Immature natural killer cell (primary cell): ENCODE measurements around the gene CPEB1. TPM values are rescaled to one million over a fixed set of nuclear protein-coding genes. Genes with fewer than 3 reads are reported as not detected.
"Not testable (repeated sequence)": the region's sequence is repeated elsewhere in the genome, so short reads cannot be mapped to it uniquely, and the experiment has no call there.

Experiments
- DNase-seq, 3 donors: peaks; one replicate each; pipeline ENCODE4 v3.0.0; 2022; ENCODE audit warnings: mixed read lengths in 1 of 3
- H3K27ac Mint-ChIP-seq, 6 donors: one replicate each; pipeline ENCODE4 v1.8.0; 2020; ENCODE audit warnings: mixed read lengths in 6 of 6, mild to moderate bottlenecking in 5 of 6, inconsistent platforms in 4 of 6, moderate library complexity in 3 of 6
- H3K27me3 Mint-ChIP-seq, 3 donors: one replicate each; pipeline ENCODE4 v1.8.0; 2020 to 2021; ENCODE audit warnings: low read depth in 3 of 3, mild to moderate bottlenecking in 3 of 3, mixed read lengths in 3 of 3, moderate library complexity in 3 of 3, inconsistent platforms in 1 of 3
- H3K36me3 Mint-ChIP-seq, 3 donors: one replicate each; pipeline ENCODE4 v1.8.0; 2020; ENCODE audit warnings: mixed read lengths in 3 of 3, inconsistent platforms in 2 of 3, mild to moderate bottlenecking in 2 of 3
- H3K4me1 Mint-ChIP-seq, 2 donors: one replicate each; pipeline ENCODE4 v1.8.0; 2020; ENCODE audit warnings: inconsistent platforms in 2 of 2, mild to moderate bottlenecking in 2 of 2, mixed read lengths in 2 of 2, moderate library complexity in 1 of 2
- H3K4me3 Mint-ChIP-seq, 5 donors: one replicate each; pipeline ENCODE4 v1.8.0; 2020; ENCODE audit warnings: mild to moderate bottlenecking in 5 of 5, mixed read lengths in 5 of 5, inconsistent platforms in 3 of 5, moderate library complexity in 3 of 5
- H3K9me3 Mint-ChIP-seq, 6 donors: one replicate each; pipeline ENCODE4 v1.8.0; 2020; ENCODE audit warnings: mild to moderate bottlenecking in 6 of 6, mixed read lengths in 6 of 6, inconsistent platforms in 4 of 6, moderate library complexity in 3 of 6
- polyA plus RNA-seq, 3 donors: library from polyadenylated mRNA; unstranded; fragments of 300-500 nt; fragmentation: Illumina TruSeq; gene quantifications; one replicate each; pipeline ENCODE4 v1.2.3, GENCODE V29; 2021

The CPEB1 gene
- polyA plus RNA-seq, 3 donors from 2014 or later: not detected

DNA sequence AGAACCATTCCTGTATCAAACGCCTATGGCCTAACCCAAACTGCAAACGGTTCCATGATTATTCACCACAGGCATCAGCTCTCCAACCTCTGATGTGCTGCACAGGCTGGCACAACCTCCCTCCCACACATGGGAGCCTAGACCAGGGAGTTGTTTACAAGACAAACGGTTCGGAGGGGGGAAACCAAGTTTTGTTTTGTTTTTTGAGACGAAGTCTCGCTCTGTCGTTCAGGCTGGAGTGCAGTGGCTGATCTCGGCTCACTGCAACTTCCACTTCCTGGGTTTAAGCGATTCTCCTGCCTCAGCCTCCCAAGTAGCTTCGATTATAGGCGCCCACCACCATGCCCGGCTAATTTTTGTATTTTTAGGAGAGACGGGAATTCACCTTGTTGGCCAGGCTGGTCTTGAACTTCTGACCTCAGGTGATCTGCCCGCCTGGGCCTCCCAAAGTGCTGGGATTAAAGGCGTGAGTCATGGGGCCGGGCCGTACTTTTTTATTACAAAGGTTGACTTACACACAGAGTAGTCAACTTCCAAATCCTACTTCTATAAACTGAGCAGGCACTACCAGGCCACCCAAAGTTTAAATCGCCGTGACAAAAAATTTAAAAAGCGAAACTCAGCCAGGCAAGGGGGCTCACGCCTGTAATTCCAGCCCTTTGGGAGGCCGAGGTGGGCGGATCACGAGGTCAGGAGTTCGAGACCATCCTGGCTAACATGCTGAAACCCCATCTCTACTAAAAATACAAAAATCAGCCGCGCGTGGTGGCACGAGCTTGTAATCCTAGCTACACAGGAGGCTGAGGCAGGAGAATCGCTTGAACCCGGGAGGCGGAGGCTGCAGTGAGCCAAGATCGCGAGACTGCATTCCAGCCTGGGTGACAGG lies 2.0 kb downstream of the CPEB1 start:
- H3K27ac Mint-ChIP-seq, H3K4me1 Mint-ChIP-seq, H3K36me3 Mint-ChIP-seq, DNase-seq, H3K9me3 Mint-ChIP-seq: not testable (repeated sequence)
- Mint-ChIP-seq H3K27me3 (peaks cover 13 to 40% (median 17%) of the 10 kb centered on the region in 3 donors), H3K4me3 (peak overlapping the region in 4 of 5 donors; percentile 5 to 50 (median 36))

DNA sequence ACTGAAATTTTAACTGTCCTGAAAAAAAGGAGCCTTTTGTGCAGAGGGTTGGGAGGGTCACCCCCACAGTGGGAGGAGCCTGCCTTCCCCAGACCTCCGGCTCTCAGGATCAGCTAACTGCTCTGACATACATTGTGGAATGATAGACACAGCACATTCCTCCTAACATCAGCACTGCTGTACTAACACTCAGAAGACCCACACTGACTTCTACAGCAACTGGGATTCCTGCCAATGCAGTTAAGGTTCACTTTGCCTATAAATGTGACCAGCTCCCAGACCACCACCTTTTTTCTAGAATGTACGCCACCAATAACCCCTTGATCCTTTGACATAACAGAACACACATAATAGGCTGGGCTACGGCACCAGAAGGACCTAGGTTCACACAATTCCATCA lies 3.2 kb downstream of the CPEB1 start:
- no peak for DNase-seq
- H3K4me3 Mint-ChIP-seq: no peak overlapping the region
- H3K27me3 Mint-ChIP-seq: peaks cover 13 to 42% (median 17%) of the 10 kb centered on the region in 3 donors
- peaks cover 0 to 4% (median 0%) of the 10 kb centered on the region in 6 donors for H3K9me3 Mint-ChIP-seq
- peaks cover 0 to 6% of the 10 kb centered on the region in 2 donors for H3K4me1 Mint-ChIP-seq
- H3K36me3 Mint-ChIP-seq: no peaks in the 10 kb centered on the region
- H3K27ac Mint-ChIP-seq: no peak overlapping the region

DNA sequence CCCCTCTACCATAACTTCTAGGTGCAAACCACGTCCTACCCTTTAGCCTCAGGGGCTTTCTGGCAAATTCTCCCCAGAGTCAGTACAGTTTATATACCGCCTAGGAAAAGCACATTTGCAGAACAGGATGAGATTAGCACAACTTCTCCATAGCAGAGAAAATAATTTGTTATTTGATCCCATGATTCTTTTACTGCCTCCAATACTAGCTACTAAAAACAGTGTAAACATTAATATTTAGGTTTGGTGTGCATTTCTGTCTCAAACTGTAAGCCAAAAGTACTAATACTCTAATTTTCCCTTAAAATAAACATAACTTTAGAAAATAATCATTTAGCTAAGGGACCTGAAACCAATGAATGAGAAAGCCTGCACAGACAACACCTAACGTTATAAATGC lies 4.5 kb downstream of the CPEB1 start:
- Mint-ChIP-seq H3K9me3 (peaks cover 0 to 4% (median 0%) of the 10 kb centered on the region in 6 donors), H3K4me1 (peaks cover 0 to 5% of the 10 kb centered on the region in 2 donors), H3K4me3 (no peak overlapping the region), H3K27ac (no peak overlapping the region), H3K27me3 (peaks cover 12 to 33% (median 17%) of the 10 kb centered on the region in 3 donors), H3K36me3 (no peaks in the 10 kb centered on the region)
- no peak for DNase-seq

DNA sequence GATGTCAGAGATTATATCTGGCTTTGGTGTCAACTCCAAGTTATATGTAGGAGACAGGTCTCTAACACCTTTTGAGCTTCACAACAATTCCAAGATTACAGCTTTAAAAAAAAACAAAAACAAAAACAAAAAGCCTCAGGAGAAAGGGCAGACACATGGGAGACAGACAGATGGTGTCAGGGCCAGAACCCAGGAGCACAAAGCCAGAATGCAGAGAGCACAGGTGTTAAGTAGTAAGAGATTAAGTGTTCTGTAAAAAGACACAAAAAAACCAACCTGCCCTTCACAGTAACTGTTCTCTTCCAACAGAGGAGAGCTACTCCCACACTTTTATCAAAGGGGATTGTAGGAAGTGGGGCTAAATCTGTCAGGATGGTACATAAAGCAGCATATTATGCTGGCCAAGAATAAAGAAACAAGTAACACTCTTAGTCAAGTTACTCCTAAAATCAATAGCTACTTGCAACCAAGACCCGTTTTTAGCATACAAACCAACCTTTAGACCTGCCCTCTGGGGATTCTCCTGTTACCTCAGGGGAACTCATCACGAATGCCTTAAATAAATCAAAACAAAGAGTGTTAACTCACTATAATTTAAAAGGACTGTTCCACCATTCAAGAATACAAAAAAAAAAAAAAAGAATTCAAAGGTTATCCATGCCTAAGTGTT lies 5.9 kb downstream of the CPEB1 start:
- Mint-ChIP-seq H3K27ac (no peak overlapping the region), H3K9me3 (peaks cover 0 to 5% (median 0%) of the 10 kb centered on the region in 6 donors), H3K36me3 (no peaks in the 10 kb centered on the region), H3K4me3 (no peak overlapping the region), H3K27me3 (peaks cover 13 to 36% (median 17%) of the 10 kb centered on the region in 3 donors), H3K4me1 (peaks cover 0 to 3% of the 10 kb centered on the region in 2 donors)
- no peak for DNase-seq

DNA sequence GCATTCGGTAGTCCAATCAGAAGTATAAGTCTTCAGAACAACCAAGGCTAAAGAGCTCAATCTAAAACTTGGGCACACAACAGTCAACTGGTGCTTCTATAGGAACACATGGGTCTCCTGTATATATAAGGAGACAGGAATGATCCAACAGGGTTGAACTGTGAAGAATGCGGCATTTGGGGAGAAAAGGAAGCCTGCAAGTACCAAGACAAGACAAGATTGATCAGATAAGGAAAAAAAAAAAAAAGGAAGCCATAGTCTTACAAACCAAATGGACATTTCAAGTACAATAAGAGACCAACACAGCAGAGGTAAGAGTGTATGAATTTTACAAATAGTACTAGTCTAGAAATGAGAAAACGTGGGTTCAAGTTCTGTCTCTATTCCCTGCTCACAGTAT lies 6.5 kb downstream of the CPEB1 start:
- Mint-ChIP-seq H3K4me3 (no peak overlapping the region), H3K36me3 (no peaks in the 10 kb centered on the region), H3K27me3 (peaks cover 11 to 33% (median 15%) of the 10 kb centered on the region in 3 donors), H3K9me3 (peaks cover 0 to 5% (median 0%) of the 10 kb centered on the region in 6 donors), H3K4me1 (no peaks in the 10 kb centered on the region), H3K27ac (no peak overlapping the region)
- DNase-seq: no peak

DNA sequence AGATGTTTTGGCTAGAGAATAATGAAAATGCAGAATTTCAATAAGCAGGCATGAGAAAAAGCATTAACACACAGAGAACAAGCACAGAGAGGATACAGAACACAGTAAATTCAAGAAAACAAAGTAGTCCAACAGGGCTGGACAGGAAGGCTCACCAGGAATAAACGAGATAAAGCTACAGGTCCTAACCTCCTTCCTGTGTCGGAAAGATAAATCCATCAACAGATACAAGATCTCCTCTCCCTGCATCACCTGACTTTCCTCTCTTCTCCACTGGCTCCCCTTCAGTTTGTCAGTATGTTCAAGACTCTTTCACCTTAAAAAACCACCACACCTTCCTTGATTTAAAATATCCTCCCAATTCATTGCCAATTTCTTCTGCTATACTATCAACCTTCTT lies 11.4 kb downstream of the CPEB1 start:
- peaks cover 4 to 15% (median 8%) of the 10 kb centered on the region in 3 donors for H3K27me3 Mint-ChIP-seq
- no peak for DNase-seq
- no peak overlapping the region for H3K27ac Mint-ChIP-seq
- no peaks in the 10 kb centered on the region for H3K4me1 Mint-ChIP-seq
- H3K4me3 Mint-ChIP-seq: no peak overlapping the region
- no peaks in the 10 kb centered on the region for H3K36me3 Mint-ChIP-seq
- H3K9me3 Mint-ChIP-seq: peaks cover 0 to 3% (median 0%) of the 10 kb centered on the region in 6 donors

DNA sequence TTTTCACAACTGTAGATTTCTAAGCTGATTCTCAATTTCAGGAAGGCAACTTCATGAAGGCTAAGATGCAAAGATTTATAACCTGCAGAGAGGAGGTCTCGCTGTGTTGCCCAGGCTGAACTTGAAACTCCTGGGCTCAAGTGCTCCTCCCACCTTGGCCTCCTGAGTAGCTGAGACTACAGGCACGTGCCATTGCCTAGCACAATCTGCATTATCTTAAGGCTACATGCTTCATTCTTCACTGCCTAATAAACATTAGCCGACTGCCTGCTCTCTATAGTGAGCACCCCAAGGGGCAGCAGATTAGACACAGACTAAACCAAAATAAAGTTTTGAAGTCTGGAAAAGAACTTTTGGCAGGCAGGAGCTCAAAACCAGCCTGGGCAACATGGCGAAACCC lies 17.1 kb downstream of the CPEB1 start:
- no peak for DNase-seq
- H3K4me1 Mint-ChIP-seq: no peaks in the 10 kb centered on the region
- no peaks in the 10 kb centered on the region for H3K36me3 Mint-ChIP-seq
- no peak overlapping the region for H3K4me3 Mint-ChIP-seq
- H3K27me3 Mint-ChIP-seq: peaks cover 1 to 8% (median 3%) of the 10 kb centered on the region in 3 donors
- no peaks in the 10 kb centered on the region for H3K9me3 Mint-ChIP-seq
- no peak overlapping the region for H3K27ac Mint-ChIP-seq

DNA sequence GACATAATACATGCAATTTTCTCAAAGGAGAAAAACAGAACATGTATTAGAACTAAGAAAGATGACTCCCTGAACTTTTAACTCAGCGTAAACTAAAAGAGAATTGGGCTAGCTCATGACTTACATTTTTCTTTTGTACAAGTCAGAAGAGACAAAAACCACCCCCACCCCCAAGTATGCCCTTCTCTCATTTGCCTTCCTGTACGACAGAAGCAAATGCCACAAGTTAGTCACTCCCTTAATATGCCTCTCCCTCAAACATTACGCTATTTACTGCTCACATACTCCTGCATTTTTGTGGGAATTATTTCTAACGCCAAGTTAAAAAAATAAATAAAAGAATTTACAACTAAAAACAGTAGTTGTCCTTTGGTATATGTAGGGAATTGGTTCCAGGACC lies 22.0 kb downstream of the CPEB1 start:
- Mint-ChIP-seq H3K4me1 (no peaks in the 10 kb centered on the region), H3K27me3 (peaks cover 0 to 10% (median 3%) of the 10 kb centered on the region in 3 donors), H3K27ac (no peak overlapping the region), H3K4me3 (no peak overlapping the region), H3K9me3 (no peaks in the 10 kb centered on the region), H3K36me3 (no peaks in the 10 kb centered on the region)
- DNase-seq: no peak

DNA sequence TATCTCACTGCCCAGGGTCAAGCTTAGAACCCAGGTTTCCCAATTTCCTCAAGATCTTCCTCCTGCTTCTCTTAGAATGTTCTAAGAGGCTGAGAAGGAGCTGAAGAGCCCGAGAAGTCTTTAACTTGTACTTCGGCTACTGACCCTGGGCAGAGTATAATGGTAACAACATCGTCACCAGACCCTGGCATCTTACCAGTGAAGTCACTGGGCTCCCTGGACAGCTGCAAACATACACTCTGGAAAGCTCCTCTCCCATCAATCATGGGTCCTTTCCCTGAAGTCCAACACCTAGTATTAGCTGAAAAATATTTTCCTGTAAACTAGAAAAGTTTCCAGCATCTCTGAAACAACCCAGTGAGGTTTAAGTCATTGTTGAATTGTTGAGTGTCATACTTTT lies 22.7 kb downstream of the CPEB1 start:
- Mint-ChIP-seq H3K9me3 (no peaks in the 10 kb centered on the region), H3K27ac (no peak overlapping the region), H3K4me1 (no peaks in the 10 kb centered on the region), H3K27me3 (peaks cover 0 to 10% (median 3%) of the 10 kb centered on the region in 3 donors), H3K36me3 (no peaks in the 10 kb centered on the region), H3K4me3 (no peak overlapping the region)
- DNase-seq: no peak

DNA sequence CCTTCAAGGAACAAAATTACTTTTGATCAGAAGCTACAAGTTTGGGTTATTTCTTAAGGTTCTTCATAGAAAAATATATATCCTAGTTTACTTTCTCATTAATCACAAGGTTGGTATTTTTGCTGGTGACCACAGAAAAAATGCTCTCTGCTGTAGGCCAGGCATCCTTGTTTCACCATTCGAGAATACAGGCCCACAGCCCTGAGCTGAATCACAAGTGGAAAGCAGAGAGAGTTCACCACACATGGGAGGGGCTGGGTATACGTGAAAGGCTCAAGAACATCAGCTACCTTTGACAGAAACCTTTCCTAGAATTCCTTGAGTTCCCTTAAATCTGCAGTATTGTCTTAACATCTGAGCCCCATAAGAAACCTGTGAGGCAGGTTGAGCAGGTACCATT lies 23.2 kb downstream of the CPEB1 start:
- H3K36me3 Mint-ChIP-seq: no peaks in the 10 kb centered on the region
- H3K9me3 Mint-ChIP-seq: no peaks in the 10 kb centered on the region
- no peak overlapping the region for H3K4me3 Mint-ChIP-seq
- no peaks in the 10 kb centered on the region for H3K4me1 Mint-ChIP-seq
- no peak overlapping the region for H3K27ac Mint-ChIP-seq
- H3K27me3 Mint-ChIP-seq: peaks cover 0 to 10% (median 3%) of the 10 kb centered on the region in 3 donors
- DNase-seq: no peak

DNA sequence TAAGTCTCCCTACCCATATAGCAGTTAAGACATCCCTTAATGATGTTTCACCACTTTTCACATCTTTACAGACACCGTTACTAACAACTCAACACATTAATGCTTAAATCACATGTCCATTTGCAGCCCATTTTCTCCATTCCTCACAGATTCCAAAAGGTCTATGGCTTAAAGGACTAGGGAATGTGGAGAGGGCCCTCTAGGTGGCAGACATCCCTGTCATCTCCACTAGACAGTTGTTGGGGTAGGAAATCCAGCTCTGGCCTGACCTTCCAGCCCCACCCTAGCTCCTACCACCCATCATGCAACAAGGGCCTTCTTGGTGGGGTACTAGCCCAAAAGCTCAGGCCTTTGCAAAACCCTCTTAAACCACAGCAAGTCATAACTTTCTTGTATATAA lies 25.2 kb downstream of the CPEB1 start:
- Mint-ChIP-seq H3K4me3 (no peak overlapping the region), H3K36me3 (no peaks in the 10 kb centered on the region), H3K4me1 (no peaks in the 10 kb centered on the region), H3K27ac (no peak overlapping the region), H3K27me3 (peaks cover 0 to 5% (median 3%) of the 10 kb centered on the region in 3 donors), H3K9me3 (no peaks in the 10 kb centered on the region)
- DNase-seq: no peak

DNA sequence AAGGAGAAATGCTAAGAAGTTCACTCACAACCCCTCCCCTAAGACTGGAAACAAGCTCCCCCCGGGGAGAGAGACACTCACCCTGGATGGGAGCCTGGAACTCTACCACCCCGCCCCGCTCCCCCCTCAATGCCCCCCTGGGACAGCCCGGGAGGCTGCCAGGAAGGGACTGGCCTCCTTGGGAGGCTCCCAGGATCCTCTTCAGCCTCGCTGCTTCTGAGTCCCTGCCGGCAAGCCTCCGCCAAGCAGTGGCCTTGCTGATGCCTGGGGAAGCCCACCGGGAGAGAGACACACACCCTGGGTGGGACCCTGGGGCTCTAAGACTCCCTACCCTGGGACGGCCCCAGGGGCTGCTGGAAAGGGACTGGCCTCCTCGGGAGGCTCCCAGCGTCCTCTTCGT lies 33.4 kb downstream of the CPEB1 start:
- Mint-ChIP-seq H3K9me3 (no peaks in the 10 kb centered on the region), H3K4me3 (no peak overlapping the region), H3K4me1 (no peaks in the 10 kb centered on the region), H3K36me3 (no peaks in the 10 kb centered on the region), H3K27ac (no peak overlapping the region), H3K27me3 (peaks cover 0 to 8% (median 1%) of the 10 kb centered on the region in 3 donors)
- DNase-seq: no peak

DNA sequence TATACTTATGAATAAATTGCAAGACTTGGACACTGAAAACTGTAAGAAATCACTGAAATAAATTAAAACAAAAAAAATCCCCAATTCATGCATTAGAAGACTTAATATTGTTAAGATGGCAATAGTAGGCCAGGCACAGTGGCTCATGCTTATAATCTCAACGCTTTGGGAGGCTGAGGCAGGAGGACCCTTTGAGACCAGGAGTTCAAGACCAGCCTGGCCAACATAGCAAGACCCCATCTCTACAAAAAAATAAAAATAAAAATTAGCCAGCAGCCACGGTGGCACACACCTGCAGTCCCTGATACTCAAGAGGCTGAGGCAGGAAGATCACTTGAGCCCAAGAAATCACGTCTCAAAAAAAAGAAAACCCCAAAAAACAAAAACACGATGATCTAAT lies 35.8 kb downstream of the CPEB1 start:
- no peaks in the 10 kb centered on the region for H3K4me1 Mint-ChIP-seq
- peaks cover 0 to 8% (median 1%) of the 10 kb centered on the region in 3 donors for H3K27me3 Mint-ChIP-seq
- H3K27ac Mint-ChIP-seq: no peak overlapping the region
- no peak overlapping the region for H3K4me3 Mint-ChIP-seq
- no peaks in the 10 kb centered on the region for H3K9me3 Mint-ChIP-seq
- no peaks in the 10 kb centered on the region for H3K36me3 Mint-ChIP-seq
- no peak for DNase-seq

DNA sequence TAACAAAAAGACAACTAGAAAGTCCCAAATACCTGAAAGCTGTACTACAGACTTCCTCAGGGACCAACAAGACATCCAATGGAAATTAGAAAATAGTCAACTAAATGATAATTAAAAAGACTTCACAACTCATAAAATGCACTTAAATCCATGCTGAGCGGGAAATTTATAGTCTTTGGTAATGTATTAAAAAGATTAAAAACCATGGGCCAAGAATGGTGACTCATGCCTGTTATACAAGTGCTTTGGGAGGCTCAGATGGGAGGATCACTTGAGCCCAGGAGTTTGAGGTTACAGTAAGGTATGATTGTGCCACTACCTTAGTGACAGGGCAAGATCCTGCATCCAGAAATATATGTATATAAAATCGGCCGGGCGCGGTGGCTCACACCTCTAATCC lies 45.0 kb downstream of the CPEB1 start:
- H3K27me3 Mint-ChIP-seq: peaks cover 2 to 19% (median 5%) of the 10 kb centered on the region in 3 donors
- DNase-seq: no peak
- no peaks in the 10 kb centered on the region for H3K4me1 Mint-ChIP-seq
- peaks cover 0 to 1% (median 0%) of the 10 kb centered on the region in 6 donors for H3K9me3 Mint-ChIP-seq
- H3K4me3 Mint-ChIP-seq: no peak overlapping the region
- H3K27ac Mint-ChIP-seq: no peak overlapping the region
- no peaks in the 10 kb centered on the region for H3K36me3 Mint-ChIP-seq
